Natural killer cell treated with Interleukin-12 subunit alpha and Interleukin-12 subunit beta and Interleukin-15 and Interleukin-18, amount 100 ng/mL, for 72 hours (primary cell): Measurements from ENCODE around the gene ITGB8. TPM values are rescaled to one million over a fixed set of nuclear protein-coding genes. Genes with fewer than 3 reads are reported as not detected.

ENCODE experiments used
- ATAC-seq, 2 donors: fragments of 150-1000 bp; cut with Tn5 transposase in 1 of 2; sonication (Bioruptor Pico), chemical (Tn5 transposase) in 1 of 2; 2 replicates each; pipeline ENCODE4 v1.10.0; 2021
- DNase-seq: peaks from one replicate; pipeline ENCODE4 v3.0.0; 2022; ENCODE audit warnings: low spot score
- H3K27ac Mint-ChIP-seq, 2 donors: 1 replicate in 1 of 2; 2 replicates in 1 of 2; pipeline ENCODE4 v1.8.0; 2022; ENCODE audit warnings: mixed read lengths in 2 of 2, mild to moderate bottlenecking in 1 of 2, moderate library complexity in 1 of 2
- H3K27me3 Mint-ChIP-seq, 2 donors: 1 replicate in 1 of 2; 2 replicates in 1 of 2; pipeline ENCODE4 v1.8.0; 2022; ENCODE audit warnings: mixed read lengths in 2 of 2
- H3K36me3 Mint-ChIP-seq: one replicate; pipeline ENCODE4 v1.8.0; 2022; ENCODE audit warnings: mixed read lengths
- H3K4me1 Mint-ChIP-seq, 2 donors: 1 replicate in 1 of 2; 2 replicates in 1 of 2; pipeline ENCODE4 v1.8.0; 2022; ENCODE audit warnings: low read depth in 2 of 2, mixed read lengths in 2 of 2, mild to moderate bottlenecking in 1 of 2
- H3K4me3 Mint-ChIP-seq: one replicate; pipeline ENCODE4 v1.8.0; 2022; ENCODE audit warnings: mixed read lengths
- H3K9me3 Mint-ChIP-seq: 2 replicates; pipeline ENCODE4 v1.8.0; 2022; ENCODE audit warnings: mixed read lengths
- total RNA-seq, 2 donors: library from RNA; stranded (reverse); gene quantifications; one replicate each; pipeline ENCODE4 v1.2.3, GENCODE V29; 2022

The ITGB8 gene
- total RNA-seq, 2 donors from 2014 or later, result 0.10 to 1.3 TPM

DNA sequence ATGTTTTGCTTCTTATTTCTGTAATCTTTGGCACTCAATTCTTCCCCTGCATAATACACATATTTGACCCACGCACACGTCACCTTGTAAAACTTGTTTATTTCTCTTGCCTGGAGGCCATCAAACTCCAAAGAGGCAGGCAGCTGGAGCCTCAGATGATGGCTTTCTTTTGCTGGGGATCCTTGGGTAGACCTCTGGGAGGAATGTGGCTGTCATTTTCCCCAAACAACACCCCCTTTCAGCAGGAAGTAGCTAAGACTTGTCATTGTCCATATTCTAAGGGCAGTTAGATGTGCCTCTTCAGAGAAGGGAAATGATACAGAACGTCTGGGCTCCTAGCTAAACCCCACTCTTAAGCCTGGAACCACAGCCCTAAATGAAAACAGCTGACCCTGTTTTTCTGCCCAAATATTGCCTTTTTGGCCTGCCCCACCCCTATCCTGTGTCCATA is 111.3 kb downstream of the ITGB8 start:
- Mint-ChIP-seq H3K4me3 (no peak overlapping the region), H3K27me3 (no peaks in the 10 kb centered on the region), H3K9me3 (peaks cover 16% of the 10 kb centered on the region), H3K36me3 (no peaks in the 10 kb centered on the region), H3K27ac (no peak overlapping the region), H3K4me1 (no peaks in the 10 kb centered on the region)
- ATAC-seq (no peak), DNase-seq (no peak)

DNA sequence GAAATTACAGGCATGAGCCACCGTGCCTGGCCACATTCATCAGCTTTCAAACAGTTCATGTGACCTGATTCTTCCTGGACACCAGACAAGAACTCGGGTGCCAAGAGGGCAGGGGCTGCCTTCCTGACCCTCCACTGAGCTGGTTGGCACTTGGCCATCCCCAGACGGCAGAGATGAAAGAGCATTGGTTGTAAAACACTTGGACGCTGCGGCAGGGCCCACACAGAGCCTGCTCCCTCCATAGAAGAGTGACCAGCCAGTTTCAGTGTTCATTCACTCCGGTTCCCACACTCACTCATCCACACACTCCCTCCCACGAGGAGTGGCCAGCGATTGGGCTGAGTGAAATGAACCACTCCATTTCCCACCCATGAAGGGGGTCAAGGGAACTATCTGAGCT is 112.3 kb downstream of the ITGB8 start:
- H3K4me1 Mint-ChIP-seq, result no peaks in the 10 kb centered on the region
- H3K4me3 Mint-ChIP-seq, result no peak overlapping the region
- no peak overlapping the region for H3K27ac Mint-ChIP-seq
- no peak for DNase-seq
- ATAC-seq, result no peak
- H3K27me3 Mint-ChIP-seq, result no peaks in the 10 kb centered on the region
- no peaks in the 10 kb centered on the region for H3K36me3 Mint-ChIP-seq
- H3K9me3 Mint-ChIP-seq, result peaks cover 16% of the 10 kb centered on the region

DNA sequence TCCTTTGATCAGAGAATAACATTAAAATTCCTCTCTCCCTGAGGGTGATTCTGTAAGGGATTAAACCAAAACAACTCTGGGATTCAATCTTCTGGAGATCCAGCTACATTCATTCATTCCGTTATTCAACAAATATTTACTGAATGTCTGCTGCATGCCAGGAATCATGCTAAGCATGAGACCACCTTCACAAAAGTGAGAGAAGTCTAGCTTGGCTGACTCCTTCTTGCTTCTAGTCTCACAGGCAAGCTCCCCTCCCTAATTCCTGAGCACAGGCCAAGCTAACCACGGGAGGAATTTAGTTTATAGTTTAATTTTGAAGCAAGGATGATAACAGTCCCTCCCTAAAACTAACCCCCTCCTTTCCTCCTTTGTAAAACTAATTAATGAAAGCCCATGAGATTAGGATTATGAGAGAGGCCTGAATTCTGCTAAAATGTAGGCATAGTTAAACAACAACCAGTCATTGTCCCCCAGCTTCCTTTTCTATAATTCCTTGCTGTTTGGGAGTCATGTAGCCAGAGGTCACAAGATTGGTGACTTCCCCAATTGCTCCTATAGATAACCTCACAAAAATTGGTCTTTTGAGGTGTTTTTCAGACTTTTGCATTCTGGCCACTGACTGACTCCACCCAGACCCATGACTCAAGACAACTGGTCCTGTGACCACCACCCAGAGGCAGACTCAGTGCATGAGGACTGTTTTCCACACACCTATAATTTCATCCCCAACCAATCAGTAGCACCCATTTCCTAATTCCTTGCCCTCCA is 113.5 kb downstream of the ITGB8 start:
- H3K27me3 Mint-ChIP-seq, result no peaks in the 10 kb centered on the region
- no peak overlapping the region for H3K27ac Mint-ChIP-seq
- peaks cover 16% of the 10 kb centered on the region for H3K9me3 Mint-ChIP-seq
- H3K36me3 Mint-ChIP-seq, result no peaks in the 10 kb centered on the region
- DNase-seq (no peak), ATAC-seq (no peak)
- no peak overlapping the region for H3K4me3 Mint-ChIP-seq
- H3K4me1 Mint-ChIP-seq, result no peaks in the 10 kb centered on the region

DNA sequence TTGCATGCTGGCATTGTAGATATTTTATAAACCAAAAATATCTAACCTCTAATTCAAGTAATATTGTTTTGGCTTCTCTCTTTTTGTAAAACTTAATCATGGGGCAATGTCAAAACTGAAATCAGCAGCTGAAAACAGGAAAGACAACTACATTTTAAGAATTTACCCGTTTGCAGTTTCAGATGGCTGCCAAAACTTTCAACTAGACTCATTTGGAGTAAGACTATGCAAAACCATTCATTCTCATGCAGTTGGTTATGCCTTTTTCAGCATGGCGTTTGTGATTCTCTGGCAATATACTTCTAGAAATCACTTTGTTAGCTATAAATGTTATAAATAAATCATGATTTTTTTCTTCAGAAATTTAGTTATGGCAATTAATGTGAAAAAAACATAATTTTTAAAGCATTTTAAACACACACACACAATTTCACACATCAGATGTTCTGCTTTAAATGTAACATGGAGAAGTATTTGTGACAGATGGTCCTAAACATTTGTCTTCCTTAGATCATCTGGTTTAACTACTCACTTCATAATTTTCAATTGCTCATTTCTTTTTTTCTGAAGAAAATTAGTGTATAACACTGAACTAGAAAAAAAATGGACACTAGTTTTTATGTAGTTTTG is 116.4 kb downstream of the ITGB8 start:
- DNase-seq (no peak), ATAC-seq (no peak)
- Mint-ChIP-seq H3K27me3 (no peaks in the 10 kb centered on the region), H3K36me3 (no peaks in the 10 kb centered on the region), H3K4me1 (no peaks in the 10 kb centered on the region), H3K27ac (no peak overlapping the region), H3K4me3 (no peak overlapping the region), H3K9me3 (peaks cover 6% of the 10 kb centered on the region)

DNA sequence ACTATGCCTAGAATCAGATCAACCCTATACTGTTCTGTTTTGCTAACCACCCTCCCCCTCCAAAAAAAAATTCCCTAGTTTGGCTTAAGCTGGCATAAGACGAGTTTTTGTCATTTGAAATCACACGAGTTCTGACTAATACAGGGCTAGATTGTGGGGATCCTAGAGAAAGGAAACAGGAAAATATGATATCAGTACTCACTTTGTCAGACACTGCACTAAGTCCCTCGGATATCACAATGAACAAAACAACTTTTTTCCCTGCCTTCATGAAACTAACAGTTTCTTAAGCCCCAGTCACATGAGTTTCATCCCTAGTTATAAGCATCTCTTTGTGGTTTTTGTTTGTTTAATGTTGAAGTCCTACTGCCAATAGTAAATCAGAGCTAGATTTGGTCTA is 118.5 kb downstream of the ITGB8 start:
- Mint-ChIP-seq H3K9me3 (peaks cover 6% of the 10 kb centered on the region), H3K4me3 (no peak overlapping the region), H3K27me3 (no peaks in the 10 kb centered on the region), H3K27ac (no peak overlapping the region), H3K36me3 (no peaks in the 10 kb centered on the region), H3K4me1 (no peaks in the 10 kb centered on the region)
- no peak for DNase-seq
- no peak for ATAC-seq

DNA sequence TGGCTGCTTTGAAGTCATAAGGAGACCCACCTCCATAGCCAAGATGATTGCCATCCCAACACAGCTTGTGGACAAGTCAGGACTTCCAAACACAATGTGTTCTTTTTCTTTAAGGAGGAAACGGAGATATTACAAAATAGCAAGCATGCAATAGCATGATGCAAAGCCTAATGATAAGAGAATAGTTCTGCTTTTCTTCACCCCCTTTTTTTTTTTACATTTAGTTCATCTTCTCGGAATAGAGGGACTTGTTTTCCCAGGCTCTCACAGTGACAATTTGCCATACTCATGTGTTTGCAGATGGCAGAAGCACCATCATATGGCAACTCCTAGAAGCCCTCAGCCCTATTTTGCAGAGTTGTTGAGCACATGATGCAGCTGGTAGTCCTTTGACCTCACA is 119.8 kb downstream of the ITGB8 start:
- Mint-ChIP-seq H3K27ac (peak overlapping the region in 1 of 2 donors; percentile 57), H3K4me1 (no peaks in the 10 kb centered on the region), H3K4me3 (no peak overlapping the region), H3K27me3 (no peaks in the 10 kb centered on the region), H3K36me3 (no peaks in the 10 kb centered on the region), H3K9me3 (peaks cover 2% of the 10 kb centered on the region)
- DNase-seq, result no peak
- no peak for ATAC-seq

DNA sequence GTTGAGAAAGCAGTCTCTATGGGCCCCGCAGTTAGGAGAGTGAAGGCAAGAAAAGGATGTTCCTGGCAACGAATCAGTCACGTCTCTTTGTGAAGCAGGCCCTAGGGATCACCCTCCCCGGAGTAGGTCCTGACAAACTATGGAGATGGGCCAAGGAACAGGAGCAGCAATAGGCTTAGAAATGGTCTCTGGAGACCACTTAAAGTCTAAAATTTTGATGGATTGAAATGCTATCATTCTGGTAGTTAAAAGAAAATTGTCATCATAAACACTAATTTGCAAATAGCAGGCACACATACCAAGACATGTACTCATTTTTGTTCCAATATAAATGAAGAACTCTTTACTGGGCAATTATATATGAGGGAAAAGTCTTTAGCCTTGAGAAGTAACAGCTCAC is 123.5 kb downstream of the ITGB8 start:
- Mint-ChIP-seq H3K9me3 (no peaks in the 10 kb centered on the region), H3K27ac (no peak overlapping the region), H3K27me3 (no peaks in the 10 kb centered on the region), H3K4me1 (no peaks in the 10 kb centered on the region), H3K36me3 (no peaks in the 10 kb centered on the region), H3K4me3 (no peak overlapping the region)
- DNase-seq (no peak), ATAC-seq (no peak)

DNA sequence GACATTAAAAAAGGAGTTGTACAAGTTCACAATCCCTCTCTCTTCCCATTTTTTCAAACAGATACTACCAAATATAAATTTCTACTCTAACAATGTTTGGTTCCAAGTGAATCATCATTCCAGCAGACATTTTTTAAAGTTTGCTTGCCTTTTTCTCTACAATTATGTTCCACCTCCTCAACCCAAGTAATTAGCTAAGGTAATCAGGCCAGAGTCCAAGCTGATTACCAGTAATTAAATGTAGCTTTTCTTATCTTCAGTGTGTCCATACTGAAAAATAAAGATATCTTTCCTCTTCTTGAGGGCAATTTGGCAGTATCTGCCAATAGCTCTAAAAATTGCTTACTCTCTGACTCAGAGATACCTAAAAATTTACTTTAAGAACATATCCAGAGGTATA is 126.0 kb downstream of the ITGB8 start:
- Mint-ChIP-seq H3K9me3 (no peaks in the 10 kb centered on the region), H3K36me3 (no peaks in the 10 kb centered on the region), H3K27ac (no peak overlapping the region), H3K27me3 (no peaks in the 10 kb centered on the region), H3K4me3 (no peak overlapping the region), H3K4me1 (no peaks in the 10 kb centered on the region)
- no peak for ATAC-seq
- no peak for DNase-seq

DNA sequence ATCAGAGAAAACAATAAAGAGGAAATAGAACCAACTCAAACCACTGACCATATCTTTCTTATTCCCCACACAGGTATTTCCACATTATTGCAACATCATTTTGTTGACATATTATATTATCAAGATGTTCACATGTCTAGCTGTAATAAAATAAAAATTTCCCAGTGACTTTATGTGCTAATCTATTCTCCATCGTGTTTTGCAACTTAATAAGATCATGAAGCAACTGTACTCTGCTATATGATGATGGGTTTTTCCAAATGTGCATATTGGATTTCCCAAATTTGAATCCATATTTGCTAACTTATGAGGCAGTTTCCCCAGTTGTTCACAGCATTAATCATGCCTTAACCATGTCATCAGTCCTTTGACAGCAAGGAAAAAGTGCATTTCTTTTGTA is 127.8 kb downstream of the ITGB8 start:
- H3K36me3 Mint-ChIP-seq, result no peaks in the 10 kb centered on the region
- H3K4me3 Mint-ChIP-seq, result no peak overlapping the region
- H3K27me3 Mint-ChIP-seq, result no peaks in the 10 kb centered on the region
- no peaks in the 10 kb centered on the region for H3K9me3 Mint-ChIP-seq
- DNase-seq (no peak), ATAC-seq (no peak)
- H3K4me1 Mint-ChIP-seq, result no peaks in the 10 kb centered on the region
- H3K27ac Mint-ChIP-seq, result no peak overlapping the region

DNA sequence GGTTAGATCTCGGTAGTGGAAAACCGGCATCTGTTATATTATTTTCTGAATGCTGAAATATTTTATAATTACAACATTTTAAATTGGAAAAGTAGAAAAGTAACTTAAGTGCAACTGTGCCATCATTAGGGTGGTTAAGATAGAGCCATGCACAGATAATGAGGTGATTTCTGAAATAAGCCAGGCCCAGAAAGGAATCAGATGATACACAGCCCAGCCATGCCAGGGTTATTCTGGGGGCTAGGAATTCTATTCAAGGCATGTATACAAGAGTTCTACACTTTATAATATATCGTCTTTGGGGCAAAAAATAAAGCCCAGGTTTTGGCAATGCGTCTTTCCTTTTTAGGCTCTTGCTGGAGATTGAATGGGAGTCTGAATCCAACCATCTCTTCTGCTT is 128.7 kb downstream of the ITGB8 start:
- no peak for DNase-seq
- Mint-ChIP-seq H3K27ac (no peak overlapping the region), H3K36me3 (no peaks in the 10 kb centered on the region)

DNA sequence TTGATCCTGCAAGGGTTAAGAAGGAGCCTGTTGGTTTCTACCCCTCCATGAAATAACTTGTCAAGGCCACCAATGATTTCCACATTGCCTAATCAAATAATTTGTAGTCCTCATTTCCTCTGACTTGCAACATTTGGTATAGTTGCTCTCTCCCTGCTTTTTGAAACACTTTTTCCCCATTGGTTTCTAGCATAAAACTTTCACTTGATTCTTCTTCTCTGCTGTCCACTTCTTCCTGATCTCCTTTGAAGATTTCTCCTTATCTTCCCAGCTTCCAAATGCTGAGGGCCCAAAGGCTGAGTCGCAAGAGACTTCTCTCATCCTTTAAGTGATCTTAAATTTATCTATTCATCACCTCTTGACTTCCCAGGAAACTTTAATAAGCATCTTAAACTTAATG is 134.2 kb downstream of the ITGB8 start:
- Mint-ChIP-seq H3K9me3 (no peaks in the 10 kb centered on the region), H3K27me3 (no peaks in the 10 kb centered on the region), H3K4me3 (no peak overlapping the region), H3K4me1 (no peaks in the 10 kb centered on the region), H3K36me3 (peaks cover 4% of the 10 kb centered on the region), H3K27ac (no peak overlapping the region)
- DNase-seq (no peak), ATAC-seq (no peak)

More for the DNA sequence above, 128.7 kb downstream of the ITGB8 start:
- Mint-ChIP-seq H3K27me3 (no peaks in the 10 kb centered on the region), H3K4me3 (no peak overlapping the region), H3K4me1 (no peaks in the 10 kb centered on the region), H3K9me3 (no peaks in the 10 kb centered on the region)
- ATAC-seq, result no peak

Other genes starting within 250 kb of the ITGB8 start
- gene MACC1, start 113.5 kb upstream of the ITGB8 start, total RNA-seq, result 1 to 10 TPM; 2.6 to 5.5 TPM